HEK293 (cell line): ENCODE results near the gene CYP26B1.

Source experiments
- CTCF ChIA-PET: fragments of 350-600 bp; formaldehyde crosslinking; extraction: SDS; loops from one replicate; lab custom pipeline; 2021; ENCODE audit warnings: antibody characterized with exemption; lab: Yijun Ruan, JAX
- POLR2A ChIA-PET: fragments of 300-600 bp; formaldehyde crosslinking; extraction: SDS; loops from one replicate; lab custom pipeline; 2020; ENCODE audit warnings: antibody characterized with exemption, inconsistent platforms; lab: Yijun Ruan, JAX
- H3K27ac ChIP-seq: fragments of 200-500 bp; sonication (Bioruptor generic); 2 replicates; pipeline ENCODE4 v1.5.1; 2014; ENCODE audit warnings: low read depth, low read length, control low read depth, inconsistent platforms; ENCODE audit errors: extremely low read depth
- H3K36me3 ChIP-seq, 2 experiments: fragments of 200-500 bp in 1 of 2; sonication (Bioruptor generic) in 1 of 2; 1 replicate in 1 of 2; 2 replicates in 1 of 2; pipeline ENCODE4 v1.5.1; 2014 to 2017; ENCODE audit warnings: inconsistent platforms in 2 of 2, low read length in 2 of 2; ENCODE audit not compliant: control insufficient read depth in 2 of 2, insufficient read depth in 1 of 2
- H3K4me1 ChIP-seq: fragments of 200-500 bp; sonication (Bioruptor generic); 2 replicates; pipeline ENCODE4 v1.5.1; 2014; ENCODE audit warnings: mild to moderate bottlenecking, low read length, inconsistent platforms; ENCODE audit not compliant: control insufficient read depth, insufficient read depth
- H3K4me3 ChIP-seq: 2 replicates; pipeline ENCODE4 v1.5.1; 2011; ENCODE audit warnings: low read depth, mild to moderate bottlenecking, control low read depth, low read length, moderate library complexity
- H3K9me3 ChIP-seq: fragments of 200-500 bp; sonication (Bioruptor generic); 2 replicates; pipeline ENCODE4 v1.5.1; 2014; ENCODE audit warnings: low read depth, low read length, inconsistent platforms; ENCODE audit not compliant: control insufficient read depth, insufficient read depth
- INSM2 ChIP-seq: fragments of 450-650 bp; formaldehyde crosslinking; IDR thresholded peaks from 2 replicates; pipeline ENCODE4 v1.5.1; 2016; ENCODE audit warnings: missing biosample characterization, missing genetic modification characterization
- OSR2 ChIP-seq: fragments of 450-650 bp; formaldehyde crosslinking; IDR thresholded peaks from 2 replicates; pipeline ENCODE4 v1.5.1; 2016; ENCODE audit warnings: missing biosample characterization, missing genetic modification characterization
- PRDM2 ChIP-seq: fragments of 450-650 bp; formaldehyde crosslinking; IDR thresholded peaks from 2 replicates; pipeline ENCODE4 v1.5.1; 2016; ENCODE audit warnings: missing biosample characterization, missing genetic modification characterization, borderline replicate concordance
- SALL2 ChIP-seq: fragments of 450-650 bp; formaldehyde crosslinking; IDR thresholded peaks from 2 replicates; pipeline ENCODE4 v1.5.0; 2017; ENCODE audit warnings: missing biosample characterization, mild to moderate bottlenecking, missing genetic modification characterization, borderline replicate concordance
- SCRT2 ChIP-seq: fragments of 450-650 bp; formaldehyde crosslinking; IDR thresholded peaks from 2 replicates; pipeline ENCODE4 v1.5.1; 2016; ENCODE audit warnings: missing biosample characterization, missing genetic modification characterization
- ZBTB7A ChIP-seq: fragments of 450-650 bp; formaldehyde crosslinking; IDR thresholded peaks from 2 replicates; pipeline ENCODE4 v1.5.1; 2016; ENCODE audit warnings: low read depth, missing biosample characterization, missing genetic modification characterization
- ZEB2 ChIP-seq: fragments of 450-650 bp; formaldehyde crosslinking; IDR thresholded peaks from 2 replicates; pipeline ENCODE4 v1.5.1; 2016; ENCODE audit warnings: missing biosample characterization, missing genetic modification characterization
- ZNF19 ChIP-seq: fragments of 450-650 bp; formaldehyde crosslinking; IDR thresholded peaks from 2 replicates; pipeline ENCODE4; 2016; ENCODE audit warnings: missing biosample characterization, missing genetic modification characterization, low read depth
- ZNF211 ChIP-seq: fragments of 450-650 bp; formaldehyde crosslinking; IDR thresholded peaks from 2 replicates; pipeline ENCODE4 v1.5.1; 2016; ENCODE audit warnings: low read depth, missing biosample characterization, missing genetic modification characterization
- ZNF223 ChIP-seq: fragments of 450-650 bp; formaldehyde crosslinking; IDR thresholded peaks from 2 replicates; pipeline ENCODE4 v1.5.1; 2016; ENCODE audit warnings: missing biosample characterization, missing genetic modification characterization
- ZNF362 ChIP-seq: fragments of 450-650 bp; formaldehyde crosslinking; IDR thresholded peaks from 2 replicates; pipeline ENCODE4 v1.5.1; 2016; ENCODE audit warnings: missing biosample characterization, missing genetic modification characterization
- ZNF426 ChIP-seq: fragments of 450-650 bp; formaldehyde crosslinking; IDR thresholded peaks from 2 replicates; pipeline ENCODE4 v1.5.1; 2017; ENCODE audit warnings: missing biosample characterization, missing genetic modification characterization, mild to moderate bottlenecking, inconsistent platforms, moderate library complexity
- ZNF513 ChIP-seq: fragments of 450-650 bp; IDR thresholded peaks from 2 replicates; pipeline ENCODE4 v1.5.1; 2018; ENCODE audit warnings: missing biosample characterization, missing genetic modification characterization
- ZNF610 ChIP-seq: fragments of 450-650 bp; formaldehyde crosslinking; IDR thresholded peaks from 2 replicates; pipeline ENCODE4 v1.5.1; 2016; ENCODE audit warnings: missing biosample characterization, missing genetic modification characterization, borderline replicate concordance
- ZNF660 ChIP-seq: fragments of 450-650 bp; IDR thresholded peaks from 2 replicates; pipeline ENCODE4 v1.5.1; 2018; ENCODE audit warnings: missing biosample characterization, mild to moderate bottlenecking, missing genetic modification characterization
- ZNF837 ChIP-seq: fragments of 450-650 bp; formaldehyde crosslinking; IDR thresholded peaks from 2 replicates; pipeline ENCODE4 v1.5.1; 2016; ENCODE audit warnings: missing biosample characterization, missing genetic modification characterization
- ZSCAN4 ChIP-seq: fragments of 450-650 bp; formaldehyde crosslinking; IDR thresholded peaks from 2 replicates; pipeline ENCODE4 v1.5.1; 2017; ENCODE audit warnings: missing biosample characterization, missing genetic modification characterization
- TF ChIP-seq, protein P1 (sequence below): fragments of 450-650 bp; formaldehyde crosslinking; IDR thresholded peaks from 2 replicates; pipeline ENCODE4 v1.5.1; 2016; ENCODE audit warnings: missing biosample characterization, missing genetic modification characterization, low read depth
- TF ChIP-seq, protein P2 (sequence below): fragments of 450-650 bp; formaldehyde crosslinking; IDR thresholded peaks from 2 replicates; pipeline ENCODE4 v1.5.1; 2016; ENCODE audit warnings: missing biosample characterization, missing genetic modification characterization
- TF ChIP-seq, protein P3 (sequence below): fragments of 450-650 bp; formaldehyde crosslinking; IDR thresholded peaks from 2 replicates; pipeline ENCODE4 v1.5.1; 2016; ENCODE audit warnings: missing biosample characterization, missing genetic modification characterization

Gene CYP26B1

DNA sequence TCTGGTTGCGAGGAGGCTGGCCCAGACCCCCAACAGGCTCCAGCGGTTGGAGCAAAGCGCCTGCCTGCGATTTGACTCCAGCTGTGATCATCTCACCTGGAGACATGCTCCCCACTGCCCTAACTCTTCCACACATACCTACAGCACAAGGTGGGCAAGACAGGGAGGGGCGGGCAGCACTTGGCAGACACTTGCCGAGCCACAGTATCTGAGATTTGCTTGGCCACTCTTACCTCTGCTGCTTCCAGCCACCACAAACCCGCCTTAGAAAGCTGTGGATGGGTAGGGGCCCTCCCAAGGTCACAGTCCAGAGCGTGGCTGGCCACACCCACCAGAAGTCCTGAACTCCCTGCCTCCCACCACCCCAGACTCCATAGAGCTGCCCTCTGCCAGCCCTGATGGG lies 8.2 kb downstream of the CYP26B1 start (continued):
- TF ChIP-seq, protein P1, sequence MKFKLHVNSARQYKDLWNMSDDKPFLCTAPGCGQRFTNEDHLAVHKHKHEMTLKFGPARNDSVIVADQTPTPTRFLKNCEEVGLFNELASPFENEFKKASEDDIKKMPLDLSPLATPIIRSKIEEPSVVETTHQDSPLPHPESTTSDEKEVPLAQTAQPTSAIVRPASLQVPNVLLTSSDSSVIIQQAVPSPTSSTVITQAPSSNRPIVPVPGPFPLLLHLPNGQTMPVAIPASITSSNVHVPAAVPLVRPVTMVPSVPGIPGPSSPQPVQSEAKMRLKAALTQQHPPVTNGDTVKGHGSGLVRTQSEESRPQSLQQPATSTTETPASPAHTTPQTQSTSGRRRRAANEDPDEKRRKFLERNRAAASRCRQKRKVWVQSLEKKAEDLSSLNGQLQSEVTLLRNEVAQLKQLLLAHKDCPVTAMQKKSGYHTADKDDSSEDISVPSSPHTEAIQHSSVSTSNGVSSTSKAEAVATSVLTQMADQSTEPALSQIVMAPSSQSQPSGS: no peak

GRCh38 chr2:72138921-72139381 lies 8.7 kb downstream of the CYP26B1 start:
- ChIA-PET CTCF (interaction anchor here (0.6 to 1.1 kb wide), 2 partner anchors 24 to 886 kb away, joined by 3 read pairs; no protein-coding TSS in a partner anchor), POLR2A (interaction anchor here (1.8 kb wide), 1 partner anchor 9 kb away, joined by 3 read pairs; no protein-coding TSS in a partner anchor)
- H3K4me1 ChIP-seq: no peaks in the 10 kb centered on the region
- H3K4me3 ChIP-seq: no peak overlapping the region
- peaks cover 0 to 11% of the 10 kb centered on the region in 2 experiments; a peak in 1 of 3 replicates for H3K36me3 ChIP-seq
- no peak overlapping the region for H3K27ac ChIP-seq
- H3K9me3 ChIP-seq: no peaks in the 10 kb centered on the region
- no peak for TF ChIP-seq INSM2
- no peak for TF ChIP-seq ZNF426 (tag by site-specific recombination)
- TF ChIP-seq ZNF19: no peak
- TF ChIP-seq SALL2 (tag by site-specific recombination): no peak
- no peak for TF ChIP-seq ZNF223
- TF ChIP-seq ZNF211 (tag by site-specific recombination): no peak
- no peak for TF ChIP-seq ZEB2 (tag by site-specific recombination)
- TF ChIP-seq, protein P2, sequence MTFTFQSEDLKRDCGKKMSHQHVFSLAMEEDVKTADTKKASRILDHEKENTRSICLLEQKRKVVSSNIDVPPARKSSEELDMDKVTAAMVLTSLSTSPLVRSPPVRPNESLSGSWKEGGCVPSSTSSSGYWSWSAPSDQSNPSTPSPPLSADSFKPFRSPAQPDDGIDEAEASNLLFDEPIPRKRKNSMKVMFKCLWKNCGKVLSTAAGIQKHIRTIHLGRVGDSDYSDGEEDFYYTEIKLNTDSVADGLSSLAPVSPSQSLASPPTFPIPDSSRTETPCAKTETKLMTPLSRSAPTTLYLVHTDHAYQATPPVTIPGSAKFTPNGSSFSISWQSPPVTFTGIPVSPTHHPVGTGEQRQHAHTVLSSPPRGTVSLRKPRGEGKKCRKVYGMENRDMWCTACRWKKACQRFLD (tag by site-specific recombination): no peak
- TF ChIP-seq OSR2 (tag by site-specific recombination): no peak
- TF ChIP-seq ZBTB7A (tag by site-specific recombination): no peak
- TF ChIP-seq ZSCAN4 (tag by site-specific recombination): no peak
- no peak for TF ChIP-seq PRDM2
- TF ChIP-seq ZNF513: no peak
- TF ChIP-seq ZNF610 (tag by site-specific recombination): no peak
- TF ChIP-seq ZNF837 (tag by site-specific recombination): no peak
- no peak for TF ChIP-seq SCRT2 (tag by site-specific recombination)
- TF ChIP-seq, protein P3, sequence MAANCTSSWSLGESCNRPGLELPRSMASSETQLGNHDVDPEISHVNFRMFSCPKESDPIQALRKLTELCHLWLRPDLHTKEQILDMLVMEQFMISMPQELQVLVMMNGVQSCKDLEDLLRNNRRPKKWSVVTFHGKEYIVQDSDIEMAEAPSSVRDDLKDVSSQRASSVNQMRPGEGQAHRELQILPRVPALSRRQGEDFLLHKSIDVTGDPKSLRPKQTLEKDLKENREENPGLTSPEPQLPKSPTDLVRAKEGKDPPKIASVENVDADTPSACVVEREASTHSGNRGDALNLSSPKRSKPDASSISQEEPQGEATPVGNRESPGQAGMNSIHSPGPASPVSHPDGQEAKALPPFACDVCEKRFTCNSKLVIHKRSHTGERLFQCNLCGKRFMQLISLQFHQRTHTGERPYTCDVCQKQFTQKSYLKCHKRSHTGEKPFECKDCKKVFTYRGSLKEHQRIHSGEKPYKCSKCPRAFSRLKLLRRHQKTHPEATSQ (tag by site-specific recombination): no peak
- TF ChIP-seq ZNF660: no peak
- TF ChIP-seq ZNF362: no peak
